ELR (cell line): ENCODE data around the gene COL15A1.

Source experiments
- DNase-seq: peaks from one replicate; pipeline ENCODE4 v3.0.0-alpha.2; 2015; ENCODE audit warnings: low read depth

The COL15A1 gene

GRCh38 chr9:99108131-99108530 is 164.4 kb downstream of the COL15A1 start:
- no peak for DNase-seq

- DNase-seq, result peak; percentile 37
These were observed 165.8 kb downstream of the COL15A1 start for GRCh38 chr9:99109522-99109921.

- DNase-seq, result no peak
These were observed 169.2 kb downstream of the COL15A1 start for GRCh38 chr9:99112750-99113413.

- no peak for DNase-seq
These were observed 169.8 kb downstream of the COL15A1 start for GRCh38 chr9:99113414-99114048.

- no peak for DNase-seq
These were observed 170.3 kb downstream of the COL15A1 start for GRCh38 chr9:99114049-99114440.

GRCh38 chr9:99114846-99115500 is 171.3 kb downstream of the COL15A1 start:
- no peak for DNase-seq

GRCh38 chr9:99116003-99116411 is 172.3 kb downstream of the COL15A1 start:
- no peak for DNase-seq

GRCh38 chr9:99118782-99119466 is 175.2 kb downstream of the COL15A1 start:
- no peak for DNase-seq

- DNase-seq, result no peak
These were observed 176.4 kb downstream of the COL15A1 start for GRCh38 chr9:99119976-99120655.
